ENCODE results near the gene SBF2. TPM values are rescaled to one million over a fixed set of nuclear protein-coding genes. Genes with fewer than 3 reads are reported as not detected.

SBF2 gene
- total and polyA plus RNA-seq, 10 donors = 3.6 to 70.9 (median 57.1) TPM

DNA sequence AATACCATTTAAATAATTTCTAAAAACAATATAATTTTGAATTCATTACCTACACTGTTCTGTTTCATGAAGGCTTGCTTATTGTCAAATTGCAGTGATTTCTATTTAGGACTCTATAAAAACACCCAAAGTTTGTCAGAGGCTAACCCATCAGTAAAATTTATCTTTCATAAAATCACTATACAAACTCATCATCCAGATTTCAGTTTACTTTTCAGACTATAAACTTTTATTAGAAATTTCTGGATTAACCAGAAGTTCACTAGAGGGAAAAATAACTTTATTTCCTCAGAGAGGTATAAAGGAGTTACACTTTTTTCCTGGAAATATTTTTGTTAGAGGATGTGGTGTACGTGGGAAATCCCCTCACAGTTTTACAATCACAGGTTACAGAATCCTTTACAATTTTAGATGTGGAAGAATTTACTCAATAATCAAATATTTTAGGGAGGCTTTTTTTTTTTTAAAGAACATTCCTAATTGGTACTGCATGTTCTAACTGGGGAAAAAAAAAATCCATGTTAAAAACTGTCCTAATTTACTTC lies 453.5 kb downstream of the SBF2 start:
- H3K4me3 ChIP-seq = no peak overlapping the region
- no peak overlapping the region for H3K27ac ChIP-seq
- peaks cover 0 to 57% (median 9%) of the 10 kb centered on the region in 6 donors for H3K36me3 ChIP-seq
- TF ChIP-seq, protein P1, sequence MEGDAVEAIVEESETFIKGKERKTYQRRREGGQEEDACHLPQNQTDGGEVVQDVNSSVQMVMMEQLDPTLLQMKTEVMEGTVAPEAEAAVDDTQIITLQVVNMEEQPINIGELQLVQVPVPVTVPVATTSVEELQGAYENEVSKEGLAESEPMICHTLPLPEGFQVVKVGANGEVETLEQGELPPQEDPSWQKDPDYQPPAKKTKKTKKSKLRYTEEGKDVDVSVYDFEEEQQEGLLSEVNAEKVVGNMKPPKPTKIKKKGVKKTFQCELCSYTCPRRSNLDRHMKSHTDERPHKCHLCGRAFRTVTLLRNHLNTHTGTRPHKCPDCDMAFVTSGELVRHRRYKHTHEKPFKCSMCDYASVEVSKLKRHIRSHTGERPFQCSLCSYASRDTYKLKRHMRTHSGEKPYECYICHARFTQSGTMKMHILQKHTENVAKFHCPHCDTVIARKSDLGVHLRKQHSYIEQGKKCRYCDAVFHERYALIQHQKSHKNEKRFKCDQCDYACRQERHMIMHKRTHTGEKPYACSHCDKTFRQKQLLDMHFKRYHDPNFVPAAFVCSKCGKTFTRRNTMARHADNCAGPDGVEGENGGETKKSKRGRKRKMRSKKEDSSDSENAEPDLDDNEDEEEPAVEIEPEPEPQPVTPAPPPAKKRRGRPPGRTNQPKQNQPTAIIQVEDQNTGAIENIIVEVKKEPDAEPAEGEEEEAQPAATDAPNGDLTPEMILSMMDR (IDR thresholded peaks at IDR 0.05 in 8 of 11, conservative IDR thresholded peaks at IDR 0.05 in 3 of 11) = no peak
- TF ChIP-seq POLR2A (IDR thresholded peaks at IDR 0.05) (no peak), POLR2AphosphoS5 (IDR thresholded peaks at IDR 0.05) (no peak)
- intact Hi-C loops (cut with DNase I; ENCODE audit: low total_unique reads) = no loop called here
- H3K9me3 ChIP-seq = no peaks in the 10 kb centered on the region
- no peaks in the 10 kb centered on the region for H3K27me3 ChIP-seq (replicated peaks in 1 of 7)
- H3K4me1 ChIP-seq = peaks cover 0 to 14% (median 3%) of the 10 kb centered on the region in 6 donors
- no peak for DNase-seq
- 46 to 68% (median 63%) methylated on average over 1 of the region's 1 CpG for whole genome bisulfite sequencing, 5 donors

DNA sequence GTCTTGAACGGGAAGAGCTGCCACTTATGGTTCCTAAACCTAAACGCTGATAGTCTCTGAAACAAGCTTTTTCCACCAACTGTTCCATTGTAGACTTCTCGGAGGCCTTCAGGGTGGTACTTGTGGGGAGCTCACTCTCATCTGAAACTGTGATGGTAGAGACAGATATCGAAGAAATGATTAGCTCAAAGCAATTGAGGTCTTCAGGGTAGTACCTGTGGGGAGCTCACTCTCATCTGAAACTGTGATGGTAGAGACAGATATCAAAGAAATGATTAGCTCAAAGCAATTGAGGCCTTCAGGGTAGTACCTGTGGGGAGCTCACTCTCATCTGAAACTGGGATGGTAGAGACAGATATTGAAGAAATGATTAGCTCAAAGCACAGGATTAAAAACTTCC lies 454.5 kb downstream of the SBF2 start:
- 86 to 98% (median 91%) methylated on average over 4 of the region's 4 CpGs for WGBS, 5 donors
- H3K4me3 ChIP-seq = no peak overlapping the region
- H3K36me3 ChIP-seq = peaks cover 0 to 47% (median 5%) of the 10 kb centered on the region in 6 donors
- no peaks in the 10 kb centered on the region for H3K27me3 ChIP-seq (replicated peaks in 1 of 7)
- no peak overlapping the region for H3K27ac ChIP-seq
- TF ChIP-seq, protein P1 (IDR thresholded peaks at IDR 0.05 in 8 of 11, conservative IDR thresholded peaks at IDR 0.05 in 3 of 11) = no peak
- no peak for TF ChIP-seq POLR2AphosphoS5 (IDR thresholded peaks at IDR 0.05)
- TF ChIP-seq POLR2A (IDR thresholded peaks at IDR 0.05) = no peak
- no peaks in the 10 kb centered on the region for H3K9me3 ChIP-seq
- peaks cover 0 to 14% (median 3%) of the 10 kb centered on the region in 6 donors for H3K4me1 ChIP-seq
- no peak for DNase-seq
- intact Hi-C loops (cut with DNase I; ENCODE audit: low total_unique reads) = no loop called here

DNA sequence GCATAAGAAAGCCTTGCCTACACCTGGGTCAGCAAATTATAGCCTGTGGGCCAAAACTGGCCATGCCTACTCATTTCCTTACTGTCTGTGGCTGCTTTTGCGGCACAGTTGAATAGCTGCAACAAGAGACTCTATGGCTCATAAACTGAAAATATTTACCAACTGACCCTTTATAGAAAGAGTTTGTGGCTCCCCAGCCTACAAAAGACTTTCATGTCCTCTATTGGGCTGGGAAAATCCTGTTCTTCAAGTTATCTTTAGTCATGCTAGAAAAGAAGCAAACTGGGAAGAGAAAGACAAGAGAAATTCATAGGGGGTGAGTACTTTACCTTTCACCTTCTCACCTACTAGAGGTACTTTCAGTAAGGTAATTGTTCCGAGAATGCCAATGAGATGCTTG lies 455.1 kb downstream of the SBF2 start:
- WGBS, 5 donors = 86 to 93% (median 87%) methylated on average over 2 of the region's 2 CpGs
- Histone ChIP-seq H3K27ac (no peak overlapping the region), H3K36me3 (peaks cover 0 to 41% (median 5%) of the 10 kb centered on the region in 6 donors), H3K27me3 (replicated peaks in 1 of 7) (no peaks in the 10 kb centered on the region), H3K4me3 (no peak overlapping the region), H3K9me3 (no peaks in the 10 kb centered on the region), H3K4me1 (peaks cover 0 to 14% (median 3%) of the 10 kb centered on the region in 6 donors)
- DNase-seq = no peak
- TF ChIP-seq POLR2AphosphoS5 (IDR thresholded peaks at IDR 0.05) = no peak
- TF ChIP-seq, protein P1 (IDR thresholded peaks at IDR 0.05 in 8 of 11, conservative IDR thresholded peaks at IDR 0.05 in 3 of 11) = no peak
- no peak for TF ChIP-seq POLR2A (IDR thresholded peaks at IDR 0.05)
- intact Hi-C loops (cut with DNase I; ENCODE audit: low total_unique reads) = no loop called here

DNA sequence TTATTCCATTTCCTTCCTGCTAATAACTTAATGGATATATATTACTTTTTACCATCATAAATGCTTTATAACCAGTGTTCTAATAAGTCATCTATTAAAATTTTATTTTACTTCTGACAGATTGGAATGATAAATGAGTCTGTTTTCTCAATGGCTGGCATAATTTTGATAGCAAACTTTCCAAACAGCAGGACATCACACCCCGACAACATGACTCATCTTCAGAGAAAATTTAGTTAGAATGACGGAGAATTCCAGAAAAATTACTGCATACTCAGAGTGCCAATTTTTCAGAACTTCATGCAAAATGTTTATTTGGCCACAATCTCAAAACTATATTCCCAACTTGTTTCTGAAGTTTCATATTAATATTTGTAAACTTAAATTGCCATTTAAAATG lies 455.8 kb downstream of the SBF2 start:
- no peak overlapping the region for H3K4me3 ChIP-seq
- TF ChIP-seq POLR2AphosphoS5 (IDR thresholded peaks at IDR 0.05) (no peak), POLR2A (IDR thresholded peaks at IDR 0.05) (no peak)
- TF ChIP-seq, protein P1 (IDR thresholded peaks at IDR 0.05 in 8 of 11, conservative IDR thresholded peaks at IDR 0.05 in 3 of 11) = no peak
- no peak for DNase-seq
- WGBS, 5 donors = 74 to 94% (median 89%) methylated on average over 2 of the region's 2 CpGs
- H3K36me3 ChIP-seq = peaks cover 0 to 37% (median 5%) of the 10 kb centered on the region in 6 donors
- H3K9me3 ChIP-seq = no peaks in the 10 kb centered on the region
- H3K27me3 ChIP-seq (replicated peaks in 1 of 7) = no peaks in the 10 kb centered on the region
- H3K4me1 ChIP-seq = peaks cover 0 to 14% (median 3%) of the 10 kb centered on the region in 6 donors
- H3K27ac ChIP-seq = no peak overlapping the region
- intact Hi-C loops (cut with DNase I; ENCODE audit: low total_unique reads) = no loop called here

Measured in spleen (tissue), 11 donors.